Lower leg skin (tissue), 4 donors: ENCODE measurements around the gene MANEA. TPM values are rescaled to one million over a fixed set of nuclear protein-coding genes. Genes with fewer than 3 reads are reported as not detected.

Experiments used
- DNase-seq, 2 donors: peaks; one replicate each; pipeline ENCODE4 v3.0.0-alpha.2; 2019; ENCODE audit warnings: low spot score in 2 of 2
- H3K4me3 ChIP-seq: fragments of 200-600 bp; sonication (generic); 2 replicates; pipeline ENCODE4 v1.5.1; 2017; ENCODE audit warnings: mild to moderate bottlenecking, low read depth; ENCODE audit not compliant: poor library complexity, severe bottlenecking
- POLR2A ChIP-seq, 2 donors: fragments of 450-650 bp; IDR thresholded peaks; one replicate each; pipeline ENCODE4 v1.6.1; 2016 to 2017; ENCODE audit warnings: antibody characterized with exemption in 2 of 2, mild to moderate bottlenecking in 1 of 2, moderate library complexity in 1 of 2
- WGBS, 2 donors: methylation state at CpG; one replicate each; pipeline ENCODE4 v1.1.5; 2018; 5-methylcytosine and 5-hydroxymethylcytosine counted together
- intact Hi-C: fragments of 100-400 bp; cut with DNase I; formaldehyde crosslinking; loops from one replicate; pipeline ENCODE4 v1.15.0; 2023; ENCODE audit warnings: low total_unique reads
- total RNA-seq, 4 donors: library from RNA; depleted of rRNA; stranded (reverse); fragments of >200 nt; gene quantifications; one replicate each; pipeline ENCODE4 v1.1.0, GENCODE V29; 2016
- TF ChIP-seq, protein P1 (sequence below), 3 donors: fragments of 450-650 bp; IDR thresholded peaks; one replicate each; pipeline ENCODE4 v1.5.1; 2016; ENCODE audit warnings: antibody characterized with exemption in 3 of 3, mild to moderate bottlenecking in 3 of 3, moderate library complexity in 2 of 3

MANEA gene, protein sequence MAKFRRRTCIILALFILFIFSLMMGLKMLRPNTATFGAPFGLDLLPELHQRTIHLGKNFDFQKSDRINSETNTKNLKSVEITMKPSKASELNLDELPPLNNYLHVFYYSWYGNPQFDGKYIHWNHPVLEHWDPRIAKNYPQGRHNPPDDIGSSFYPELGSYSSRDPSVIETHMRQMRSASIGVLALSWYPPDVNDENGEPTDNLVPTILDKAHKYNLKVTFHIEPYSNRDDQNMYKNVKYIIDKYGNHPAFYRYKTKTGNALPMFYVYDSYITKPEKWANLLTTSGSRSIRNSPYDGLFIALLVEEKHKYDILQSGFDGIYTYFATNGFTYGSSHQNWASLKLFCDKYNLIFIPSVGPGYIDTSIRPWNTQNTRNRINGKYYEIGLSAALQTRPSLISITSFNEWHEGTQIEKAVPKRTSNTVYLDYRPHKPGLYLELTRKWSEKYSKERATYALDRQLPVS
- total RNA-seq, result 1 to 10 TPM; 4.9 to 9.3 (median 6.5) TPM

DNA sequence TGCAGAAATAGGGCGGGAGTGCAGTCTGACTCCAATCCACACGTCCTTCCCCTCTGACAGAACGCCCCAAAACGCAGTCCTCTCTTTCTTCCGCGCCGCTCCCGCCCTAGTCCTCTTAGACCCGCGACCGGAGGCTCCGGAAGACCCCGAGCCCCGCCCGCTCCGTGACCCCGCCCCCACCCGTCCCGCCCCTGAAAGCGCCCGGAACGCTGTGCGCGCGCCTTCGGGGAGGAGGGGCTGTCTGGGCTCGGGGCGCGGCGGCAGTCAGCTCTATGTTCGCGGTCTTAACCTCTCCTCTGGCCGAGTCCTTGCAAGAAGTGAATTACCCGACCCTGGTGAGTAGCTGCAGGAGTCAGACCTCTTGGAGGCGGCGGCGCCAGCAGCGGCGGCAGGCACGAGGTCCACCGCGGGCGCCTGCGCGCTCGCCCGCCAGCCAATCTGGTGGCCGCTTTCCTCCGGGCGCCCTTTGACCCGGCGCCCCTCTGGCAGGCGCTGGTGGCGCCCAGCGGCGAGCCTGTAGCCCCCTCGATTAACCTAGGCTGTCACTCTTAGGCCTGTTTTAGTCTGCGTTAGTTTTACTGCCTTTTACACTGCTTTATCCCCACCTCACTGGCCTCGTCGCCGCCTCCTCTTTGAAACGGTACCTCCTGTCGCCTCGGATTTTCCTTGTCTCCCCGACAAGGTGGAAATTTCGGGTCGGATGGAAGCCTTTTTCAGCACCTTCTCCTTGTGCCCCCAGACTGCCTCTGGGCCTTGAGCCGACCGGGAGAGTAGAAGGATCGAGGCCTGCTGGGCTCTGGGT, at the start of gene MANEA:
Gene MANEA (plus strand): TSS at position 232 of the 802 bp plus-strand sequence. CDS start 8,905 bp downstream, outside the sequence.
- peak; percentile 78 to 94 for DNase-seq
- TF ChIP-seq POLR2A (IDR thresholded peaks at IDR 0.05), result no peak
- TF ChIP-seq, protein P1, sequence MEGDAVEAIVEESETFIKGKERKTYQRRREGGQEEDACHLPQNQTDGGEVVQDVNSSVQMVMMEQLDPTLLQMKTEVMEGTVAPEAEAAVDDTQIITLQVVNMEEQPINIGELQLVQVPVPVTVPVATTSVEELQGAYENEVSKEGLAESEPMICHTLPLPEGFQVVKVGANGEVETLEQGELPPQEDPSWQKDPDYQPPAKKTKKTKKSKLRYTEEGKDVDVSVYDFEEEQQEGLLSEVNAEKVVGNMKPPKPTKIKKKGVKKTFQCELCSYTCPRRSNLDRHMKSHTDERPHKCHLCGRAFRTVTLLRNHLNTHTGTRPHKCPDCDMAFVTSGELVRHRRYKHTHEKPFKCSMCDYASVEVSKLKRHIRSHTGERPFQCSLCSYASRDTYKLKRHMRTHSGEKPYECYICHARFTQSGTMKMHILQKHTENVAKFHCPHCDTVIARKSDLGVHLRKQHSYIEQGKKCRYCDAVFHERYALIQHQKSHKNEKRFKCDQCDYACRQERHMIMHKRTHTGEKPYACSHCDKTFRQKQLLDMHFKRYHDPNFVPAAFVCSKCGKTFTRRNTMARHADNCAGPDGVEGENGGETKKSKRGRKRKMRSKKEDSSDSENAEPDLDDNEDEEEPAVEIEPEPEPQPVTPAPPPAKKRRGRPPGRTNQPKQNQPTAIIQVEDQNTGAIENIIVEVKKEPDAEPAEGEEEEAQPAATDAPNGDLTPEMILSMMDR (IDR thresholded peaks at IDR 0.05), result no peak
- WGBS, 2 donors, result 0 to 1% methylated on average over 26 to 41 of the region's 70 CpGs
- intact Hi-C loops, result no loop called here
- H3K4me3 ChIP-seq, result peak within 1 kb of the TSS; percentile 58

DNA sequence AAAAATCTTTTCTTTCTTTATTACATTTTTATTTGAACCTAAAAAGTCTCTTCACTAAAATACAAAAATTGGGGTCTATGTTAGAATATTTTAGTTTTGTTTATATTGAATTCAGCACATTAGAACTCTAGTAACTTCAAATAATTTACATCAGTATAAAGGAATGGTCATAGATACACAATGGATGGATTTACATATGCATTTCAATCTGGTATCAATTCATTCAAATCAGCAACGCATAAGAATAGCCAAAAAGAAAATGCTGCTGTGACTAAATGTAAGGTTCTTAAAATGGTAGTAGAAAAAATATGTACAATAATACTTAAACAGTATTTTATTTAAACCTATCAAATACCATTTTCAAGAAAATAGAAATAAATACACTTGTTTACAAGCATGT, 47.6 kb upstream of the MANEA start:
- TF ChIP-seq, protein P1 (IDR thresholded peaks at IDR 0.05), result no peak
- TF ChIP-seq POLR2A (IDR thresholded peaks at IDR 0.05), result no peak
- DNase-seq, result no peak
- intact Hi-C loops, result no loop called here
- H3K4me3 ChIP-seq, result no peak overlapping the region
- 63 to 75% methylated on average over 1 of the region's 1 CpG for WGBS, 2 donors

DNA sequence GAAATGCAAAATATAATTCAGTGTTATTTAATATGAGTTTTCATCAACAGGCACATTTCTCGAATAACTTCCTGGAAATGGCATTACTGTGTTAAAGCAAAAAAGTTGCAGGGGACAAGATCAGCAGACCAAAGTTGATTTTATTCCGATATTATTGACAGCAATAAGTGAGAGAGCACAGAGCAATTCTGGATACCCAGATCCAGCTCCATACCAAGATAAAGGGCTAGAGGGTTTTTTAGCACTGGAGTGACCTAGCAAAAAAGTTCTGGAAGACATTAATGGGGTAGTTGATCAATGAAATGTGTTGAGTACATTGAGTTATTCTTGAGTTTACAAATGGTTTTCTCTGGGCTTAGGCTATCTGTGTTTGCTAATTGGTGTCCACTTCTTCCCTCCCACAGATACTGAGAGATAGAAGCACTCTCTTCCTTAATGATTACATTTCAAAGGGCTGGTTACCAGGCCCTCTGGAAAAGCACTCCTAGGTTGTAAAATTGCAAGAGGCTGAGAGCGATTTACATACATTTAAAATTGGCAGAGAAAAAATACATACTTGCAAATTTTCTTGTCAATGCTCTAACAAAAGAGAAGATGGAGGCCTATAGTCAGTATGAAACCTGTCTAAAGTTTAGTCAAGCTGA, 47.0 kb upstream of the MANEA start:
- intact Hi-C loops, result no loop called here
- no peak overlapping the region for H3K4me3 ChIP-seq
- TF ChIP-seq, protein P1 (IDR thresholded peaks at IDR 0.05), result no peak
- TF ChIP-seq POLR2A (IDR thresholded peaks at IDR 0.05), result no peak
- no peak for DNase-seq
- WGBS, 2 donors, result 33 to 50% methylated on average over 3 of the region's 3 CpGs

DNA sequence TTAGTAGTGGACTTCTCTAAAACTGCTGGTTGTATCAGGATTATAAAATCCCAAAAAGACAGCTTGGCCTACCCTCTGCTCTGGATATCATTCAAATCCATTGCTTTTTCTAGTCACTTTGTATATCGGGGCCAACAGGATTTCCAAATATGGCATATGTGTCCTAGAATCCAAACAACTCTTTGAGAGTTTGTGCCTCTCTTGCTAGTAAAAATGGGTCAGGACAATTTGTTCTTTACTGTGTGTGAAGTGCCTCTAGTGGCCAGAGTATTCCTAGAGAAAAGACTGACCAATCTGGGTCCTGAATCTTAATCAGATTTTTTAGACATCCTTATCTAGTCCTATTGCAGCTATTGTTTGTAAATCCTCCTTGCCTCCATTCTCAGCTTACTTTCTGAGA, 33.5 kb upstream of the MANEA start:
- no peak for TF ChIP-seq POLR2A (IDR thresholded peaks at IDR 0.05)
- TF ChIP-seq, protein P1 (IDR thresholded peaks at IDR 0.05), result no peak
- no peak for DNase-seq
- intact Hi-C loops, result no loop called here
- 60 to 89% methylated on average over 1 of the region's 1 CpG for WGBS, 2 donors
- H3K4me3 ChIP-seq, result no peak overlapping the region

DNA sequence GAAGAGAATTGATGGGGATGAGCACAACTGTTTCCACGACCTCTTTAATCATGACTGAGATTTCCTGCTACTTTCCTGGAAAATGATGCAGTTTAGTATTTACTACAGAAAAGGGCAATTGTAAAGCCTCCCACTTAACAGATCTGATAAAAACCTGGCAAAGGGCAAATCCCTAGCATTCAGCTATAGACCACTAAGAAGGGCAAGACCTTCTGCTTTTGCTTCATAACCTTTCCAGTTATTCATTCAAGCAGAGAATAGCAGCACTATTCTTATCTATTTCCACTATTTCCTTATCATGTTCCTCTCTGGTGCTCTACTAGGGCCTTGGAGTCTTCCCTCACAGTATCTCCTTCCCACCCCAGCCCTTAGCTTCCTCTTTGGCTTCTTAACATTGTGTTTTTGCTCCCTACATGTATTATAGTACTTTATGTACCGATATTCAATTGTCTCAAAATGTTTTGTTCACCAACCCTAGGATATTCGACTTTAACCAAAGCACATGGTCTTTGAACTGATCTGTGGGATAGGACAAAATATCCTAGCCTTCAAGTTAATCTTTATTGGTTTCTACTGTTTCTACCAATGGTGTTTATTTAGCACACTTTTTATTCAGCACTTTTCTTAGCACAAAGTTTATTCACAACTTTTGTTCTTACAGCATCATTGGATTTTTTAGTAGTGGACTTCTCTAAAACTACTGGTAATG, 32.7 kb upstream of the MANEA start:
- TF ChIP-seq, protein P1 (IDR thresholded peaks at IDR 0.05), result no peak
- TF ChIP-seq POLR2A (IDR thresholded peaks at IDR 0.05), result no peak
- 53 to 58% methylated on average over 3 of the region's 3 CpGs for WGBS, 2 donors
- H3K4me3 ChIP-seq, result no peak overlapping the region
- intact Hi-C loops, result no loop called here
- no peak for DNase-seq
